BJ (cell line): ENCODE measurements around the gene VSX1. TPM values are rescaled to one million over a fixed set of nuclear protein-coding genes. Genes with fewer than 3 reads are reported as not detected.

Experiments
- CTCF ChIA-PET: fragments of 350-600 bp; formaldehyde crosslinking; extraction: SDS; loops from one replicate; lab custom pipeline; 2021; ENCODE audit warnings: antibody characterized with exemption, inconsistent platforms; lab: Yijun Ruan, JAX
- POLR2A ChIA-PET: fragments of 300-600 bp; sonication (Branson Sonifier 250); formaldehyde crosslinking; extraction: SDS; loops from one replicate; lab custom pipeline; 2021; ENCODE audit warnings: antibody characterized with exemption; lab: Charles Lee
- DNase-seq: peaks from one replicate; pipeline ENCODE4 v3.0.0-alpha.2; 2011; ENCODE audit warnings: low read depth
- H3K27me3 ChIP-seq: 2 replicates; pipeline ENCODE4 v1.6.0; 2011; ENCODE audit warnings: low read length; ENCODE audit not compliant: control insufficient read depth, insufficient read depth
- H3K36me3 ChIP-seq: 2 replicates; pipeline ENCODE4 v1.5.1; 2011; ENCODE audit warnings: low read length; ENCODE audit not compliant: control insufficient read depth, insufficient read depth
- H3K4me3 ChIP-seq: 2 replicates; pipeline ENCODE4 v1.5.1; 2011; ENCODE audit warnings: low read depth, mild to moderate bottlenecking, control low read depth, low read length
- polyA plus RNA-seq: library from polyadenylated mRNA; depleted of rRNA; stranded (reverse); fragments of >200 nt; gene quantifications from 2 replicates; pipeline ENCODE4 v1.2.3, GENCODE V29; 2011
- TF ChIP-seq, protein P1 (sequence below): IDR thresholded peaks from 2 replicates; pipeline ENCODE4 v1.5.1; 2011; ENCODE audit warnings: low read depth, mild to moderate bottlenecking, control low read depth, inconsistent platforms, low read length, moderate library complexity; ENCODE audit not compliant: insufficient read depth

Gene VSX1
- polyA plus RNA-seq, 1 experiment, result not detected

DNA sequence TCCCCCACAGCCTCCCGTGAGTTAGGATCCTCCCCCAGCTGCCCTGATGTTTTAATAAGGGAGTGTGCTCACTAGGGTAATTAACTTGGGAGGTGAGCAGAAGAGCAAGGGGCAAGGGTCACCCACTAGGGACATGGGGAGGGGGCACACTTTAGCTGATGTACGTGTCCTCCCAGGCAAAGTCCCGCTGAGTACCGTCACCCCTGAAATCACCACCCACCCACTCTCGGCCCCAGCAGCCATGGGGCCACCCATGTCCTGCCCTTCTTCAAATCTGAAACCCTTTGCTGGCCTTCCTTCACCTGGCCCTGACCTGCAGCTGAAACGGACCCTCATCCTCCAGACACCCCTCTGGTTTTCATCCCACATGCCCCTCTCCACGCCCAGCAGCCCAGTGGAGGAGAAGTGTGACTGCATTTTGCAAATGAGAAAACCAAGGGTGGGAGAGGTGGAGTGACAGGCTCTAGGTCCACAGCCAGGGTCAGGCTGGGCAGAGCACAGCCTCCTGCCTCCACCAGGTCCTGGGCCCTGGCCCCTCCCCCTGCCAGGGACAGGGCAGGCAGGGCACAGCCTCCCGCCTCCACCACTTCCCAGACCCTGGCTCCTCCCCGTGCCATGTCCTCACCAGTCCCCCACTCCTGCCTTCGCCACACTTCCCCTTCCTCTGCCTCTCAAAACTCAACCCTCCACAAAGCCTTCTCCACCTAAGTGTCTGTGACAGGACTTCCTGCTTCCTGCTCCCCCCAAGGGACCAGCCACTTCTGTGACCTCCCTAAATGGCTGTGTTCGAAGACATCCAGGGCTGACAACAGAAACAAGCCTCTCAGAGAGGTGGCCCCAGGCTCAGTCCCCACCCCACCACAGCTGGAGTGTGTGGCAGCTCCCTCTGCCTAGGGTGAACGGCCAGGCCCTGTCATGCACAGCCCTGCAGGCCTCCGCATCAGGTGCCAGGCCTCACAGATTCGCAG lies 39.1 kb downstream of the VSX1 start:
- H3K36me3 ChIP-seq, result peaks cover 4% of the 10 kb centered on the region
- ChIA-PET CTCF (interaction anchor here (0.6 kb wide), 1 partner anchor 646 kb away, joined by 3 read pairs; no protein-coding TSS in a partner anchor), POLR2A (no interaction called here)
- H3K4me3 ChIP-seq, result no peak overlapping the region
- no peak for DNase-seq
- TF ChIP-seq, protein P1, sequence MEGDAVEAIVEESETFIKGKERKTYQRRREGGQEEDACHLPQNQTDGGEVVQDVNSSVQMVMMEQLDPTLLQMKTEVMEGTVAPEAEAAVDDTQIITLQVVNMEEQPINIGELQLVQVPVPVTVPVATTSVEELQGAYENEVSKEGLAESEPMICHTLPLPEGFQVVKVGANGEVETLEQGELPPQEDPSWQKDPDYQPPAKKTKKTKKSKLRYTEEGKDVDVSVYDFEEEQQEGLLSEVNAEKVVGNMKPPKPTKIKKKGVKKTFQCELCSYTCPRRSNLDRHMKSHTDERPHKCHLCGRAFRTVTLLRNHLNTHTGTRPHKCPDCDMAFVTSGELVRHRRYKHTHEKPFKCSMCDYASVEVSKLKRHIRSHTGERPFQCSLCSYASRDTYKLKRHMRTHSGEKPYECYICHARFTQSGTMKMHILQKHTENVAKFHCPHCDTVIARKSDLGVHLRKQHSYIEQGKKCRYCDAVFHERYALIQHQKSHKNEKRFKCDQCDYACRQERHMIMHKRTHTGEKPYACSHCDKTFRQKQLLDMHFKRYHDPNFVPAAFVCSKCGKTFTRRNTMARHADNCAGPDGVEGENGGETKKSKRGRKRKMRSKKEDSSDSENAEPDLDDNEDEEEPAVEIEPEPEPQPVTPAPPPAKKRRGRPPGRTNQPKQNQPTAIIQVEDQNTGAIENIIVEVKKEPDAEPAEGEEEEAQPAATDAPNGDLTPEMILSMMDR, result no peak
- no peaks in the 10 kb centered on the region for H3K27me3 ChIP-seq

DNA sequence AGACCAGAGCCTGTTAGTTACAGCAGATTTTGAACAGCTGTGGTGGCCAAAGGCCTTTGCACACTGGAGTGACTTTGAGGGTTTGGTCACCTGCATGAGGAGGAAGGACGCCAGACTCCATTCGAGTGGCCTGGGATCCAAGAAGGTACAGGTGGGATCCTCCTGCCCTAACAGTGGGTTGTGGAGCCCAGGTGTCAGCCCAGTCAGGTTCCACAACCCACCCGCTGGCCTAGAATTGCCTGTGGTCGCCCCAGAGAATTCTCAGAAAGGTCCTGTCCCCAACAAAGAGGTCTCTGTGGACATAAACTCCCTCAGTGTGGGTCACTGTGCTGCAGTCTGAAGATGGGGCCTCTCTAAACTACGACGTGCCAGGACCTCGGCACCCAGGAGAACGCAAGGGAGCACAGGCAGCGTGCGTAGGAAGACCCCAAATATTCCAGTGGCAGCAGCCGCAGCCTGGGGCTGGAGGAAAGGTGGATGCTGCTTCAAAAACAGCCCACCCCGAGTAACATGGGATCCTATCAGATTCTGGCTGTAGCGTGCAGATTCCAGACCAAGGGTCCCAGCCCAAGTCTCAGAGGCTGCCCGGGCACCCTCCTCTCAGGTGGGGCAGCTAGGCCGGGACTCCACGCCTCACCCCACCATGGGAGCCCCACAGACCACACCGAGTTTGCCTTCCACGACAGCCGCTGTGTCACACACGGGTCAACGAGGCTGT lies 40.0 kb downstream of the VSX1 start:
- TF ChIP-seq, protein P1, result no peak
- Histone ChIP-seq H3K27me3 (no peaks in the 10 kb centered on the region), H3K4me3 (no peak overlapping the region), H3K36me3 (peaks cover 3% of the 10 kb centered on the region)
- ChIA-PET CTCF (interaction anchor here (0.6 kb wide), 1 partner anchor 646 kb away, joined by 3 read pairs; no protein-coding TSS in a partner anchor), POLR2A (no interaction called here)
- no peak for DNase-seq

DNA sequence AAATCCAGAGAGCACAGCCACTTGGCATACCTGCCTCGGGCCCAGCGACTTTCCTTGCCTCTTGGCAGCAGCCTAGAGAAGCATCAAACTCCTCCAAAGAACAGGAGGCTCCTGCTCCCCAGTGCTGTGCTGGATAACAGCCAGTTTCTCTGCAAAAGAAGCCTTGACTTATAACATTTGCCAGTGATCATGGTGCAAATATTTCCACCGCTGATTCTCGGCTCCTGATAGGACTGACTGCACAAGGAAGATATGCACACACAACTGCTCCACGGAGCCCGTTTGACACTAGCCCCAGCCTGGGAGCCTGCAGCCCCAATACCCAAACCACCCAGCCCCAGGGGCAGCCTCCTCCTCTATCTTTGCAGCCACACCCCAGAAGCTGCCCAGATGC lies 41.5 kb downstream of the VSX1 start:
- CTCF ChIA-PET, result no interaction called here

DNA sequence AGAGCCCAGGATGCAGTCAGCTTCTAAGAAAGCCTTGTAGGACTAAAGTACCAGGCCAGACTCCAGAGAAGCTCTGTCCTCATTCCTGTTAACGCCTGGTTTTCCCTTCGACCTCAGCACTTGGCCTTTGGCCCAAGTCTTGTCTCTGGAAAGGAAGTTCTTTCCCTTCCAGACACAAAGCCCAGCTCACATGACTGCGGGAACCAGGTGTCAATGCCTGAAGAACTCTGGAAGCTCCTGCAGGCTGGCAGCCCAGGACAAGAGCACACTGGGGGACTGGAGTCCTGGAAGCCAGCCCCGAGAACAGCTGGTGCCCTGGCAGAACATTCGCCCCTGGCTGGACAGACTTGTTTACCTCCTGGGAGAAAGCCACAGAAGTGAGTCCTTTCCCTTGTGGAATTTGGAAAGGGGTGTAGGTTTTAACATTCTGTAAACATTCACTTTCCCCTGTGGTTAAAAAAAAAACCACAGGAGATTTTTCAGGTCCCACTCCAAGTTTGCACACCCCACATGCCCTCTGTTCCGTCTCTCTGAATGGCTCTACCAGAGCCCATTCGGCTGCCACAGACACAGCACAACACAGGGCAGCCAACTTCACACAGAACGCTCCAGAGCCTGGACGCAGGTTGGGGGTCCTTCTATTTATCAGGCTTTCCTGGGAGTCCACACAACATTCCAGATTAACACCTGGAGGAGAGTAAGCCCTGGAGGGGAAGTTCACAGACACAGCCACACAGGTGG lies 42.1 kb downstream of the VSX1 start:
- no peak for DNase-seq
- H3K4me3 ChIP-seq, result no peak overlapping the region
- ChIA-PET CTCF (interaction anchor here (1.4 kb wide), 1 partner anchor 25 kb away, joined by 3 read pairs; no protein-coding TSS in a partner anchor), POLR2A (interaction anchor here (0.6 kb wide), 1 partner anchor 36 kb away, joined by 3 read pairs; no protein-coding TSS in a partner anchor)
- TF ChIP-seq, protein P1, result no peak
- no peaks in the 10 kb centered on the region for H3K27me3 ChIP-seq
- H3K36me3 ChIP-seq, result peaks cover 1% of the 10 kb centered on the region; the same call in 1 of the 2 replicates

More for the DNA sequence above, 41.5 kb downstream of the VSX1 start:
- peaks cover 1% of the 10 kb centered on the region; the same call in 1 of the 2 replicates for H3K36me3 ChIP-seq
- H3K4me3 ChIP-seq, result no peak overlapping the region
- TF ChIP-seq, protein P1, result no peak
- no peaks in the 10 kb centered on the region for H3K27me3 ChIP-seq
- no peak for DNase-seq
- POLR2A ChIA-PET, result no interaction called here
